Lung (tissue), 16 donors: ENCODE data around the gene CXCL14. TPM values are rescaled to one million over a fixed set of nuclear protein-coding genes. Genes with fewer than 3 reads are reported as not detected.

Experiments
- ATAC-seq: fragments of 200-7000 bp; cut with Tn5 transposase; one replicate; pipeline ENCODE4 v1.9.1; 2020; ENCODE audit warnings: moderate number of reproducible peaks; ENCODE audit not compliant: insufficient read depth, low FRiP score
- DNase-seq, 3 donors: peaks; one replicate each; pipeline ENCODE4 v3.0.0-alpha.2; 2013 to 2017
- H3K27ac ChIP-seq, 2 donors: one replicate each; pipeline ENCODE4 v1.5.1; 2013; ENCODE audit warnings: mild to moderate bottlenecking in 2 of 2, moderate library complexity in 2 of 2, control low read depth in 1 of 2, inconsistent platforms in 1 of 2, low read depth in 1 of 2, low read length in 1 of 2
- H3K27me3 ChIP-seq, 3 donors: one replicate each; pipeline ENCODE4 v1.5.1; 2013; ENCODE audit warnings: low read length in 2 of 3; ENCODE audit not compliant: control insufficient read depth in 3 of 3, insufficient read depth in 3 of 3
- H3K36me3 ChIP-seq, 4 donors: one replicate each; pipeline ENCODE4 v1.5.1; 2013; ENCODE audit warnings: low read length in 4 of 4, mild to moderate bottlenecking in 1 of 4, moderate library complexity in 1 of 4; ENCODE audit not compliant: control insufficient read depth in 4 of 4, insufficient read depth in 4 of 4
- H3K4me1 ChIP-seq, 5 donors: one replicate each; pipeline ENCODE4 v1.5.1; 2013; ENCODE audit warnings: low read length in 5 of 5, mild to moderate bottlenecking in 2 of 5, moderate library complexity in 1 of 5; ENCODE audit not compliant: control insufficient read depth in 5 of 5, insufficient read depth in 5 of 5
- H3K4me3 ChIP-seq: one replicate; pipeline ENCODE4 v1.5.1; 2013; ENCODE audit warnings: mild to moderate bottlenecking, control low read depth, moderate library complexity
- H3K9ac ChIP-seq, 2 donors: one replicate each; pipeline ENCODE4 v1.5.1; 2013; ENCODE audit warnings: low read length in 2 of 2, control low read depth in 1 of 2; ENCODE audit not compliant: insufficient read depth in 1 of 2
- H3K9me3 ChIP-seq, 4 donors: one replicate each; pipeline ENCODE4 v1.5.1; 2013; ENCODE audit warnings: low read length in 3 of 4, mild to moderate bottlenecking in 1 of 4, moderate library complexity in 1 of 4; ENCODE audit not compliant: control insufficient read depth in 4 of 4, insufficient read depth in 3 of 4
- CTCF ChIP-seq: IDR thresholded peaks from 2 replicates; pipeline ENCODE4 v1.5.1; 2012; ENCODE audit warnings: mild to moderate bottlenecking; ENCODE audit errors: control extremely low read depth, extremely low read depth
- WGBS, 2 donors: extraction: QIAGEN DNeasy Blood & Tissue Kit; methylation state at CpG; one replicate each; pipeline ENCODE4 v1.1.7; 2013; 5-methylcytosine and 5-hydroxymethylcytosine counted together
- long read RNA-seq, 5 donors: transcript quantifications; one replicate each; lab custom pipeline, GENCODE V29; 2026
- polyA plus RNA-seq, 2 donors: library from polyadenylated mRNA; stranded (reverse); fragments of 200-250 nt; gene quantifications; one replicate each; pipeline ENCODE4 v1.2.1, GENCODE V29; 2013
- total RNA-seq, 2 donors: library from RNA; depleted of rRNA in 1 of 2; stranded (reverse); fragments of >200 nt in 1 of 2; gene quantifications; one replicate each; pipeline ENCODE4 v1.2.1, GENCODE V29; 2014 to 2021
- donor health status: control.
- donor health status: control.
- donor health status: Bipolar disorder and iron deficiency.
- donor health status: healthy.
- donor health status: DM: yes; HTN: yes; CAD: no.

Gene CXCL14, protein sequence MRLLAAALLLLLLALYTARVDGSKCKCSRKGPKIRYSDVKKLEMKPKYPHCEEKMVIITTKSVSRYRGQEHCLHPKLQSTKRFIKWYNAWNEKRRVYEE
- total RNA-seq (10 to 100 TPM in 1 of 2 donors, 1 to 10 TPM in 1; 1.6 to 31.4 TPM), polyA plus RNA-seq (1 to 10 TPM; 2.3 to 2.5 TPM)
- long read RNA-seq, donor 1, transcript CXCL14-202 (4 exons, 1,760 nt) = major isoform, 123 of 134 reads
- long read RNA-seq, donor 1, partial matches to known transcripts = 11 of 134 reads
- long read RNA-seq, donor 1, other reads (novel, unspliced or antisense) = 0 of 134 reads
- long read RNA-seq, donor 2, transcript CXCL14-202 (4 exons, 1,760 nt) = major isoform, 46 of 46 reads
- long read RNA-seq, donor 2, partial matches to known transcripts = 0 of 46 reads
- long read RNA-seq, donor 2, other reads (novel, unspliced or antisense) = 0 of 46 reads
- long read RNA-seq, donor 3, transcript CXCL14-202 (4 exons, 1,760 nt) = major isoform, 36 of 36 reads
- long read RNA-seq, donor 3, partial matches to known transcripts = 0 of 36 reads
- long read RNA-seq, donor 3, other reads (novel, unspliced or antisense) = 0 of 36 reads
- long read RNA-seq, donor 4, transcript CXCL14-202 (4 exons, 1,760 nt) = major isoform, 18 of 18 reads
- long read RNA-seq, donor 4, partial matches to known transcripts = 0 of 18 reads
- long read RNA-seq, donor 4, other reads (novel, unspliced or antisense) = 0 of 18 reads
- long read RNA-seq, donor 5, transcript CXCL14-202 (4 exons, 1,760 nt) = major isoform, 65 of 65 reads
- long read RNA-seq, donor 5, partial matches to known transcripts = 0 of 65 reads
- long read RNA-seq, donor 5, other reads (novel, unspliced or antisense) = 0 of 65 reads

DNA sequence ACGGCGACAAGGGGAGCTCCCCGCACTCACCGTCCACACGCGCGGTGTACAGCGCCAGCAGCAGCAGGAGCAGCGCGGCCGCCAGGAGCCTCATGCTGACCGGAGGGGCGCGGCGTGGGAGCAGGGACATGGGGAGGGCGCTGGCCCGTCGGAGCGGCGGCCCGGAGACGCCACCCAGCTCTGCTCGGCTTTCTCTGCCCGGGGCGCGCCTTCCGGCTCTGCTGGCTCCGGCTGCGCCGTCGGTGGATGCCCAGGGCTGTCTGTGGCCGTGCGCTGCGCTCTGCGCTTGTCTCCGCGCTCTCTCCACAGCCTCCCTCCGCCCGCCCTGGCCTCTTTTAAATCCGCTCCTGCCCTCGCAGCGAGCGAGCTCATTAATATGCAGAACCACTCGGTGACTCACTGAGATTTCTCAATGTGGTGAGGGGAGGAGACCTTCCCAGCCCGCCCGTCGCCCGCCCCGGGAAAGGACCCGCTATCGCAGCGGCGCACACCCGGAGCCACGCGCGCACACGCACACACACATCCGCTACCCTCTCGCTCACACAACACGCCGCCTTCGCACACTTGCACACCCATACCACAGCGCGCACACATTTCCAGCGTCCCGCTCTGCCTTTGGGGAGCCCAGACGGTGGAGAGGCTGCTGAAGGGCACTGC, at the start of gene CXCL14:
CXCL14 (minus strand) TSS at position 307 of the 657 bp plus-strand sequence; CDS start at position 94, 213 bp downstream.
- Histone ChIP-seq H3K27me3 (peaks cover 0 to 13% (median 5%) of the 10 kb centered on the region in 3 donors), H3K9ac (no peak within 1 kb of the TSS), H3K36me3 (no peaks in the 10 kb centered on the region), H3K27ac (no peak within 1 kb of the TSS), H3K9me3 (peaks cover 0 to 5% (median 0%) of the 10 kb centered on the region in 4 donors), H3K4me1 (peaks cover 0 to 43% (median 5%) of the 10 kb centered on the region in 5 donors), H3K4me3 (peak within 1 kb of the TSS; percentile 8)
- WGBS, 2 donors = 1 to 2% methylated on average over 62 to 68 of the region's 68 CpGs
- TF ChIP-seq CTCF = no peak
- ATAC-seq = peak; percentile 75
- DNase-seq = peak; percentile 75 to 88 (median 80)

- Histone ChIP-seq H3K9me3 (peaks cover 0 to 2% (median 0%) of the 10 kb centered on the region in 4 donors), H3K9ac (no peak overlapping the region), H3K27ac (no peak overlapping the region), H3K4me1 (peaks cover 0 to 12% (median 0%) of the 10 kb centered on the region in 5 donors), H3K4me3 (no peak overlapping the region), H3K36me3 (no peaks in the 10 kb centered on the region), H3K27me3 (no peaks in the 10 kb centered on the region)
- ATAC-seq (no peak), DNase-seq (peak in 1 of 3 donors; percentile 21)
- WGBS, 2 donors = 56 to 73% methylated on average over 3 of the region's 3 CpGs
- no peak for TF ChIP-seq CTCF
These were observed 47.8 kb upstream of the CXCL14 start for GRCh38 chr5:135626636-135627035.

DNA sequence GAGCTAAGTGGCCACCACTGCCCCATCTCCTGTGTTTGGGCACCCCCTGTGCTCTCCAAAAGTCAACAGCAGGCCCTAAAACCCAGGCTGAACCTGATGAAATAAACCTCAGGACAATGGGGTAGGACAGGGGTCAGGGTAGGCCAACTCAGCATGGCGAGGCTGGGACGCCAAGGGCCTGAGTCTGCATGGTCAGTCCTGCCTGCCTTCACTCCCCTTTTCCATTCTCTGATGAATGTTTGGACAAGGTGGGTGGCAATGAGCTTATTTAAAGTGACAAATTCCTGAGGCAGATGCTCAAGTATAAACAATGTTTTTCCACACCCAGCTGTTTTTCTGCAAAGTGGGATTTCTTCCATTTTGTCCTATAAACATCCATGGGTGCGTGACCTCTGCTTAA, 47.2 kb upstream of the CXCL14 start:
- no peaks in the 10 kb centered on the region for H3K27me3 ChIP-seq
- peak in 2 of 3 donors; percentile 39 to 48 for DNase-seq
- WGBS, 2 donors = 84 to 85% methylated on average over 3 of the region's 3 CpGs
- peaks cover 0 to 2% (median 0%) of the 10 kb centered on the region in 4 donors for H3K9me3 ChIP-seq
- ATAC-seq = no peak
- no peak overlapping the region for H3K9ac ChIP-seq
- peaks cover 0 to 12% (median 0%) of the 10 kb centered on the region in 5 donors for H3K4me1 ChIP-seq
- no peak for TF ChIP-seq CTCF
- H3K4me3 ChIP-seq = no peak overlapping the region
- H3K36me3 ChIP-seq = no peaks in the 10 kb centered on the region
- no peak overlapping the region for H3K27ac ChIP-seq
